Measurements from ENCODE around the gene PVALEF.

DNA sequence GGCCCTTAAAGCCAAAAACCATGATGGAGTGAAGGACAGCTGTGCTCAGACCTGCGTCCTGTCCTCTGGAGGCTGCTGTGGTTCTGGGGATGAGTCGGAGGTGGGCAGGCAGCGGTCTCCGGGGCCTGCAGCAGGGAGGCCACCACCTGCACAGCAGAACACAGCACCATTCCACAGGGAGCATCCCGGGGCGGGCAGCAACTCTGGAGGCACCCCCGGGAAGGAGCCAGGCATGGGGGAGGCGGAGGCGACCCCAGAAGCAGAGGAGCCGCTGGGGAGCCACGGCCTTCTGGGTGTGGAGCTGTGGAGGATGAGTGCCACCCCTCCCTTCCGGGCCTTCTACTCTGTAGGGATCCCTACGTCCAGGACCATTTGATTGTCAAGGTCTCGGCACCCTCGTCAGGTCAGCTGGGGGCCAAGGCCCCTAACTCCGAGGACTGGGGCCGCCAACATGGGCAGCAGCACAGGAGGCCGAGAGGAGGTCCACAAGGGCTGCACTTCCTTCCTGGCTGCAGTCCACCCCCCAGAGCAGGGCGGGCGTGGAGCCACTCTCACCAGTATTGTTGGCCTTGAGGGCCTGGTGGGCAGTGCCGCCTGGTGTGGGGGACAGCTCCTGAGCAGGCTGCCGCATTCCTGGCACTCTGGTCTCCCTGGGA is 33.6 kb downstream of the PVALEF start:
- TF ChIP-seq, protein P1, sequence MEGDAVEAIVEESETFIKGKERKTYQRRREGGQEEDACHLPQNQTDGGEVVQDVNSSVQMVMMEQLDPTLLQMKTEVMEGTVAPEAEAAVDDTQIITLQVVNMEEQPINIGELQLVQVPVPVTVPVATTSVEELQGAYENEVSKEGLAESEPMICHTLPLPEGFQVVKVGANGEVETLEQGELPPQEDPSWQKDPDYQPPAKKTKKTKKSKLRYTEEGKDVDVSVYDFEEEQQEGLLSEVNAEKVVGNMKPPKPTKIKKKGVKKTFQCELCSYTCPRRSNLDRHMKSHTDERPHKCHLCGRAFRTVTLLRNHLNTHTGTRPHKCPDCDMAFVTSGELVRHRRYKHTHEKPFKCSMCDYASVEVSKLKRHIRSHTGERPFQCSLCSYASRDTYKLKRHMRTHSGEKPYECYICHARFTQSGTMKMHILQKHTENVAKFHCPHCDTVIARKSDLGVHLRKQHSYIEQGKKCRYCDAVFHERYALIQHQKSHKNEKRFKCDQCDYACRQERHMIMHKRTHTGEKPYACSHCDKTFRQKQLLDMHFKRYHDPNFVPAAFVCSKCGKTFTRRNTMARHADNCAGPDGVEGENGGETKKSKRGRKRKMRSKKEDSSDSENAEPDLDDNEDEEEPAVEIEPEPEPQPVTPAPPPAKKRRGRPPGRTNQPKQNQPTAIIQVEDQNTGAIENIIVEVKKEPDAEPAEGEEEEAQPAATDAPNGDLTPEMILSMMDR (optimal IDR thresholded peaks at IDR 0.05 in 1 of 3, IDR thresholded peaks at IDR 0.05 in 1 of 3, conservative IDR thresholded peaks at IDR 0.05 in 1 of 3; ENCODE audit: extremely low read depth in 1 of 3, insufficient read depth in 2 of 3, low read length in 3 of 3) = no peak
- no peak for TF ChIP-seq EZH2 (IDR thresholded peaks at IDR 0.05; ENCODE audit: low read length)

Measured in keratinocyte (primary cell).